Adrenal gland (tissue), 12 donors: ENCODE results near the gene CYTH3. TPM values are rescaled to one million over a fixed set of nuclear protein-coding genes. Genes with fewer than 3 reads are reported as not detected.

Source experiments
- DNase-seq, 7 donors: peaks; one replicate each; pipeline ENCODE4 v3.0.0-alpha.2; 2019 to 2020
- H3K27ac ChIP-seq, 5 donors: fragments of 200-600 bp; sonication (generic) in 4 of 5; 1 replicate in 3 of 5; 2 replicates in 2 of 5; pipeline versions ENCODE4 v1.5.1 to v1.8.0; 2016 to 2020; ENCODE audit warnings: mild to moderate bottlenecking in 1 of 5
- H3K27me3 ChIP-seq: fragments of 200-600 bp; 2 replicates; pipeline ENCODE4 v1.8.0; 2021
- H3K36me3 ChIP-seq, 2 donors: fragments of 200-600 bp; replicated peaks in 1 of 2; 1 replicate in 1 of 2; 2 replicates in 1 of 2; pipeline versions ENCODE4 v1.5.1 to v1.8.0; 2018 to 2022
- H3K4me1 ChIP-seq, 2 donors: fragments of 200-600 bp; replicated peaks in 1 of 2; 1 replicate in 1 of 2; 2 replicates in 1 of 2; pipeline versions ENCODE4 v1.5.1 to v1.8.0; 2018 to 2021
- H3K4me3 ChIP-seq, 4 donors: fragments of 200-600 bp; sonication (generic) in 3 of 4; one replicate each; pipeline ENCODE4 v1.5.1; 2016 to 2018
- H3K9me3 ChIP-seq, 3 donors: fragments of 200-600 bp; sonication (generic) in 1 of 3; replicated peaks in 1 of 3; 1 replicate in 2 of 3; 2 replicates in 1 of 3; pipeline versions ENCODE4 v1.5.1 to v1.8.0; 2016 to 2021
- CTCF ChIP-seq, 6 experiments: fragments of 450-650 bp in 4 of 6; fragments of 200-600 bp in 2 of 6; sonication (generic) in 1 of 6; IDR thresholded peaks; 1 replicate in 5 of 6; 2 replicates in 1 of 6; pipeline versions ENCODE4 v1.5.1 to v1.8.0; 2016 to 2021; ENCODE audit warnings: antibody characterized with exemption in 6 of 6, mild to moderate bottlenecking in 2 of 6, moderate library complexity in 1 of 6
- POLR2A ChIP-seq, 2 donors: fragments of 450-650 bp; IDR thresholded peaks; one replicate each; pipeline ENCODE4 v1.6.1; 2017; ENCODE audit warnings: antibody characterized with exemption in 2 of 2, mild to moderate bottlenecking in 2 of 2, moderate library complexity in 1 of 2
- WGBS, 4 donors: extraction: QIAGEN DNeasy Blood & Tissue Kit in 2 of 4; methylation state at CpG; one replicate each; pipeline versions ENCODE4 v1.1.5 to v1.1.7; 2013 to 2017; 5-methylcytosine and 5-hydroxymethylcytosine counted together
- intact Hi-C, 2 donors: fragments of 100-400 bp; cut with DNase I; formaldehyde crosslinking; loops; one replicate each; pipeline versions ENCODE4 v1.14.1 to v1.15.0; 2022 to 2023
- polyA plus RNA-seq, 3 donors: library from polyadenylated mRNA; stranded (reverse); fragments of 200-250 nt in 2 of 3; fragments of 350-450 nt in 1 of 3; fragmentation: Illumina TruSeq in 1 of 3; extraction: RNeasy Lipid Tissue Mini Kit (QIAGEN cat#74804) in 1 of 3; gene quantifications; one replicate each; pipeline ENCODE4 v1.2.3, GENCODE V29; 2013 to 2014
- total RNA-seq, 9 donors: library from RNA; depleted of rRNA in 4 of 9; stranded (reverse); fragments of >200 nt in 4 of 9; fragments of 120-200 nt in 1 of 9; fragmentation: NEBNext Ultra II Directional in 1 of 9; extraction: Animal tissue kit (Norgen Biotek cat#: 25700) in 1 of 9; gene quantifications; one replicate each; pipeline versions ENCODE4 v1.1.0 to v1.2.4, GENCODE V29; 2013 to 2023
- donor health status: healthy with polysubstance abuse.
- donor health status: Bipolar disorder and iron deficiency.
- donor health status: DM: yes; HTN: yes; CAD: no.
- donor health status: DM: no; HTN: no; CAD: no.
- donor health status: DM: no; HTN: no; CAD: no.
- donor health status: DM: yes; HTN: yes; CAD: no.

CYTH3 gene
- total and polyA plus RNA-seq, 12 donors = 7.9 to 34.3 (median 17.0) TPM

DNA sequence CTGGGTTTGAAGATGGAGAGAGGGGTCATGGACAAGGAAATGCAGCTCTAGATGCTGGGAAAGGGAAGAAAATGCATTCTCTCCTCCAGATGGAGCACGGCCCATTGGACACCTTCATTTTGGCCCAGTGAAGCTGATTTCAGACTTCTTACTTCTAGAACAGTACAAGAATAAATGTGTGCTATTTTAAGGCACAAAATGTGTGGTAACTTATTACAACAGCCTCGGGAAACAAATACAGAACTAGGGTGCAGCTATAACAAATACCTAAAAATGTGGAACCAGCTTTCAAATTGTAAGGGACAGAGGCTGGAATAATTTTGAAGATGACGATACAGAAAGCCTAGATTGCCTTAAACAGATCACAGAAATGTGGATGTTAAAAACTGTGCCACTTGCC lies 54.1 kb downstream of the CYTH3 start:
- TF ChIP-seq CTCF (IDR thresholded peaks at IDR 0.05) = no peak
- no peak for TF ChIP-seq POLR2A (IDR thresholded peaks at IDR 0.05)
- Histone ChIP-seq H3K27me3 (no peaks in the 10 kb centered on the region), H3K4me1 (peaks cover 0 to 7% of the 10 kb centered on the region in 2 donors), H3K4me3 (no peak overlapping the region), H3K9me3 (no peaks in the 10 kb centered on the region), H3K36me3 (no peaks in the 10 kb centered on the region), H3K27ac (no peak overlapping the region)
- intact Hi-C loops = no loop called here
- 67 to 78% (median 73%) methylated on average over 3 of the region's 3 CpGs for WGBS, 4 donors
- DNase-seq = no peak

- Histone ChIP-seq H3K27ac (no peak overlapping the region), H3K36me3 (no peaks in the 10 kb centered on the region), H3K27me3 (no peaks in the 10 kb centered on the region), H3K4me3 (no peak overlapping the region), H3K4me1 (peaks cover 0 to 18% of the 10 kb centered on the region in 2 donors), H3K9me3 (no peaks in the 10 kb centered on the region)
- DNase-seq = no peak
- intact Hi-C loops = no loop called here
- WGBS, 4 donors = 92 to 98% (median 95%) methylated on average over 3 of the region's 3 CpGs
- TF ChIP-seq CTCF (IDR thresholded peaks at IDR 0.05) (no peak), POLR2A (IDR thresholded peaks at IDR 0.05) (no peak)
These were observed 60.4 kb downstream of the CYTH3 start for GRCh38 chr7:6212008-6212407.

DNA sequence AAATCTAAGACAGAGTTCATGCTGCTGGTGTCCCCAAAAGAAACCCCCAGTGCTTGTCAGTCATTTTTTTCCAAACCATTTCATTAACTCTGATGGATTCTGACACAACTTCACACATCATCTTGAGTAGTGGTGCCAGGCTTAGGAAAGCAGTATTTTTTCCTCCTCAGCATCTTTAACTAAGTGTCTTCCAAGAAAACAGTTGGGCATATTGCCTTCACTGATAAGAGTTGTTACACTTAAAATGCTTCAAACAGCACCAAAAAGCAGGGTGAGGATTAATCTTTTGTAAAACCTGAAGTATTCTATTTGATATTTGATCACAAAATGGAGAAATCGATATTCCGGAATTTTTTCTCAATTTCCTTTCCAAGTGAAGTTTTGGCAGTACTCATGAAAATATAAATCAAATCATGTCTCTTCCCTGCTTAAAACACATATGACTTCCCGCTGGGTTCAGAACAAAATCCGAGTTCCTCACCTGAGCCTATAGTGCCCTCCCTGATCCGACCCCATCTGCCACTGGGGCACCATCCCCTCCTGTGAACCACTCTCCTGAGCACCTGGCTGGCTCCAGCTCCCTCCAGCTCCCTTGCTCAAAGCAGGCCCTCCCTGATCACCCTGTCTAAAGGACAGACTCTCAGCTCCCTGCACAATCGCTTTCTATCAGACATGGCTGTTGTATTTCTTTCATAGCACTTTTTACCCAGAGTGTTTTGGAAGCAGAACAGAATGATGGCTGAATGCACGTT lies 61.6 kb downstream of the CYTH3 start:
- no peak overlapping the region for H3K4me3 ChIP-seq
- no peak for TF ChIP-seq POLR2A (IDR thresholded peaks at IDR 0.05)
- TF ChIP-seq CTCF (IDR thresholded peaks at IDR 0.05) = no peak
- H3K4me1 ChIP-seq = peaks cover 0 to 18% of the 10 kb centered on the region in 2 donors
- intact Hi-C loops = no loop called here
- H3K36me3 ChIP-seq = no peaks in the 10 kb centered on the region
- no peaks in the 10 kb centered on the region for H3K9me3 ChIP-seq
- no peaks in the 10 kb centered on the region for H3K27me3 ChIP-seq
- H3K27ac ChIP-seq = no peak overlapping the region
- DNase-seq = no peak
- 79 to 86% (median 80%) methylated on average over 6 to 7 of the region's 7 CpGs for WGBS, 4 donors

GRCh38 chr7:6209340-6209739 lies 63.1 kb downstream of the CYTH3 start:
- no peak for DNase-seq
- Histone ChIP-seq H3K4me3 (no peak overlapping the region), H3K4me1 (peaks cover 0 to 18% of the 10 kb centered on the region in 2 donors), H3K9me3 (no peaks in the 10 kb centered on the region), H3K27ac (no peak overlapping the region), H3K36me3 (no peaks in the 10 kb centered on the region), H3K27me3 (no peaks in the 10 kb centered on the region)
- 59 to 75% (median 63%) methylated on average over 6 of the region's 6 CpGs for WGBS, 4 donors
- TF ChIP-seq POLR2A (IDR thresholded peaks at IDR 0.05) = no peak
- no peak for TF ChIP-seq CTCF (IDR thresholded peaks at IDR 0.05)
- intact Hi-C loops = no loop called here
